H7 (cell line): ENCODE data around the gene SLC39A7. TPM values are rescaled to one million over a fixed set of nuclear protein-coding genes. Genes with fewer than 3 reads are reported as not detected.
"Not testable (repeated sequence)": the region's sequence is repeated elsewhere in the genome, so short reads cannot be mapped to it uniquely, and the experiment has no call there.

Experiments used
- DNase-seq: peaks from one replicate; pipeline ENCODE4 v3.0.0; 2012
- H3K27me3 ChIP-seq: 2 replicates; pipeline ENCODE4 v1.6.0; 2011; ENCODE audit warnings: mild to moderate bottlenecking, low read length; ENCODE audit not compliant: control insufficient read depth, insufficient read depth
- H3K36me3 ChIP-seq: replicated peaks from 2 replicates; pipeline ENCODE4 v1.5.1; 2011; ENCODE audit warnings: low read length; ENCODE audit not compliant: control insufficient read depth, insufficient read depth
- H3K4me3 ChIP-seq: 2 replicates; pipeline ENCODE4 v1.5.1; 2011; ENCODE audit warnings: low read depth, mild to moderate bottlenecking, control low read depth, low read length, moderate library complexity; ENCODE audit not compliant: insufficient read depth
- total RNA-seq: library from RNA; depleted of rRNA; stranded (reverse); fragments of >200 nt; shearing (Covaris generic); gene quantifications from 2 replicates; pipeline ENCODE4 v1.2.3, GENCODE V29; 2014

The SLC39A7 gene
- total RNA-seq, 1 experiment from 2014 or later: 96.3 TPM

DNA sequence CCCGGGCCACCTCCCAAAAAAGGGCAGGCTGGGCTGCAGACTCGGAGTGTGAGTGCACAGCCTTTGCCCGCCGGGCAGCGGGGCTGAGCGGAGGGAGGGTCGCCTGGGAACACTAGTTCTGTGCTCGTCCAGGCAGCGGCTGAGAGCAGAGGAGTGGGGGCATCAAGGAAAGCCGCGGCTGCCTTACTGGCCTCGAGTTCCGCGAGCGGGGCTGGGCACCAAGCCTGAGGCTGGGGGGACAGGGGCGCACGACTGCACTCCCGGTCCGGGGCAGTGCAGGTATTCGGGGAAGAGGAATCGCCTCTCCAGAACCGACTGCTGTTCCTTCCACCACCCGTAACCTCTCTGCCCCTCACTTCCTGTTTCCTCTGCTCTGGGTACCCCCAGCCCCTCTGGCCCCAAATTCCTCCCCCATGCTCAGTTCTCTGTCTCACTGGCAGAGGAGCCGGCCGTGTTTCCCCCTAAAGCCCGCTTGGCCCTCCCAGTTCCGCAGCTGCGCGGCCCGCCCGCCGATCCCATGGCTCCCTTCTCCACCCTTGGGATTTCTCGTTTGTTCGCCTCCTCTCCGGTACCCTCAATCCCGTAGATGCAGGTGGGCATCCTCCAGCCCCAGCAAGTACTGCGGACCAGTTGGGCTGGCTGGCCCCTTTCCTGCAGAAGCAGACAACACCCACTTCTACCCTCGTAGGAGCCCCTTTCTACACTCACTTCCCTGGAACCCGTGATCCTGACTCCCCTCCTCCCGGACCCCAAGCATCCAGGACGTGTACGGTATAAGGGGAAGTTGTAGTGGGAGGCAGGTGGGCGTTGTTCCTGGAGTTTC, 12.7 kb downstream of the SLC39A7 start:
- DNase-seq: peak; percentile 86
- H3K4me3 ChIP-seq: peak overlapping the region; percentile 74
- peaks cover 5% of the 10 kb centered on the region for H3K36me3 ChIP-seq
- peaks cover 76% of the 10 kb centered on the region for H3K27me3 ChIP-seq

DNA sequence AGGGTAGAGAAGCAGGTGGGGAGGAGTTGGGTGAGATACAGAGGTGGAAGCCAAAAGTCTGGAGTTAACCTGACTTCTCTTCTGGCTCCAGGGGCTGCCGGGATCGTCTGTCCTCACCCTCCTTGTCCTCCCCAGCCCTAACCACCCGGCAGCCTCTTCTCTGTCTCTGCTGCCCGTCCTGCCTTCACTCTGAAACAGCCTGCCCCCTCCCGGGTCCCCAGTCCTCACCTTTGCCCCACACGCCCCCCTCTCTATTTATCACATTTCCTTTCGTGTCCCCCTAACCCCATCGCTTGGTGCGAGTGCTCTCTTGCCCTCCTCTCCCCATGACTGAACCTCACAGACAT, 13.3 kb downstream of the SLC39A7 start:
- H3K4me3 ChIP-seq: peak overlapping the region; percentile 74
- DNase-seq: peak; percentile 76
- peaks cover 82% of the 10 kb centered on the region for H3K27me3 ChIP-seq

DNA sequence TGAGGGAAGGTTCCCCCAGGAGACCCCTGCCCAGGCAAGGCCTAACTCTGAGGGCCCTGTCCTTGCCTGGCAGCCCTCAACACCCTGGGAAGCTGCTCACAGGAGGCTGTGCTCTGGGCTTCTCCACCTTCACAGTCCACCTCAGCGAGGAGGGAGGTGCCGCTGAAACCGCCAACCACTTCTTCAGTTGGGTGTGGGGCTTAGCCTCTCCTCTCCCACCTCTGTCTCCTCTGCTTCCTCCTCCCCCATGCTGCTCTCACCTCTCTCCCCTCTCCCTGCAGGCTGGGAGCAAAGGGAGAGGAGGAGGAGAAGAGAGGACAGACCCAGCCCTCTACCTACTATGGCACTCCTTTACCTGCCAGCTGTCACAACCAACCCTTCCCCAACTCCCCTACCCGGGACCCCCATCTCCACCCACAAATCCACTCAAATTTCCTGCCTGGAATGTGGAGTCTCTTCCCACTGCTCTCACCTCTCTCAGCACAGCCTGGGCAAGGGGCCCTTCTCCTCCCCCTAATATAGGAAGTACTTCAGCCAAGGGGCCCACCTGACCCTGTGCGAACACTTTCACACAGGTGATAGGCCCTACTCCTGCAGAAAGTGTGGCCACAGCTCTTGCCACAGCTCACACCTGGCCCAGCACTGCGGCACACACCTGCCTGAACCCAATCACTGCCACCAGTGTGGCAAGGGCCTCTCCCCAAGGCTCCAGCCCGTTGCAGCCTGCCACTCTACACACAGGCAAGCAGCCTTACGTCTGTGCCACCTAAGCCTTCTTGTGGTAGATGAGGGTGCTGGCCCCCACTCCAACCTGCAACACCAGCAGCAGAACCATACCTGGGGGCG, 14.8 kb downstream of the SLC39A7 start:
- H3K27me3 ChIP-seq: peaks cover 85% of the 10 kb centered on the region
- peaks cover 1% of the 10 kb centered on the region; the same call in 1 of the 2 replicates for H3K36me3 ChIP-seq
- peak; percentile 30 for DNase-seq
- no peak overlapping the region for H3K4me3 ChIP-seq

More for the DNA sequence above, 13.3 kb downstream of the SLC39A7 start:
- H3K36me3 ChIP-seq: peaks cover 5% of the 10 kb centered on the region

DNA sequence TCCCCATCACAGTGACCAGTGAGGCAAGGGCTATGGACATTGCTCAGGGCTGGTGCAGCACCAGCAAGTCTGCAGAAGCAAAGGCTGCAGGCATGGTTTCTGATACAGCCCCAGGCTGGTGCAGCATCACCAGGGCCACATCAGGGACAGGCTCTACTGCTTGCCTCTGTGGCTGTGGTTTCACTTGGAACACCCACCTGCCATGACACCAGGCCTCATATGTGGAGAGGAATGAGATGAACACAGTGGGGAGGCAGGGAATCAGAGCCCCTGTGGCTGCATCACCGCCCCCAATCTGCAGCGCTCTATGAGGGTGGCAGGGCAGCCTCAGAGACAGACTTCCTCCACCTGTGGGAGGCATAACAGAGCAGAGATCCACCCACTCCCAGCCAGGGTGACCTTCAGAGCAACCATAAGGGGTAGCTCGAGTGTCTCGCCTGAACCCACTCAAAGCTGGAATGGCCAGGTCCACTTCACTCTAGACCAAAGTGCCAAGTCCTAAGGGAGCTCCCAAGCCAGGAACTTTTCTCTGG, 15.5 kb downstream of the SLC39A7 start:
- DNase-seq: peak; percentile 20
- Histone ChIP-seq H3K4me3 (no peak overlapping the region), H3K36me3 (no peaks in the 10 kb centered on the region), H3K27me3 (peaks cover 83% of the 10 kb centered on the region)

DNA sequence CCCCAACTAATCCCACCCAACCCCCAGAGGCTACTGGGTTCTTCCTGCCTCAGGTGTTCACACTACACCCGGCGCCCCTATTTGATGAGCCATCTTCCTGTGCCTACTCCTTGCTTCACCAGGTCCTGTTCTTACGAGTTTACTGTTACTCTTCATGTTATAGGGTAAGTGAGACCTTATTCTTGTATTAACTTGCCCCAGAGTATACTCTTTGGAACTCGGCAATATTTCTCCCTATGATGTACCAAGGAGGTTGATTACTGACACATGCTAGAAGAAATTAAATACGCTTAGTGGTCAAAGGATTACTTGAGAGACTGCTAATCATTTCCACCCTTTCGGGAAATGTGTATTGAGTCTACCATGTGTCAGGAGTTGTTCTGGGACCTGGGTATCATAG, 16.6 kb downstream of the SLC39A7 start:
- H3K36me3 ChIP-seq: no peaks in the 10 kb centered on the region
- H3K27me3 ChIP-seq: peaks cover 77% of the 10 kb centered on the region

DNA sequence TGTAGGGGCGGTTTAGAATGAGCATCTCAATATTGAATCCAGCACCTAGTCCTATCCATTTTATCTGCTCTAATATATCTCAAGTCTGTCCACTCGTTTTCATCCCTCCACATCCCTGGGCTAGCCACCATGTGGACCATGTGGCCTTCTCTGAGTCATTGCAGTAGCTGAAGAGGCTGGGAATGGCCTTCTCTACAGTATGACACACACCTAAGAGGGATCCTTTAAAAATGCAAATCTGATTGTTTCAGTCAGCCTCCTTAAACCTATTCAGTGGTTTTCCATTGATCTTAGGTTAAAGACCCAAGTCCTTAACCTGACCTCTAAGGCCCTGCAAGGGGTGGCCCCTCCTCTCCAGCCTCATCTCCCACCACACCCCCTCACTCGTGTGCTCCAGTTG, 17.0 kb downstream of the SLC39A7 start:
- DNase-seq: peak; percentile 36
- Histone ChIP-seq H3K36me3 (no peaks in the 10 kb centered on the region), H3K4me3 (no peak overlapping the region), H3K27me3 (peaks cover 73% of the 10 kb centered on the region)

More for the DNA sequence above, 16.6 kb downstream of the SLC39A7 start:
- DNase-seq: no peak
- no peak overlapping the region for H3K4me3 ChIP-seq

DNA sequence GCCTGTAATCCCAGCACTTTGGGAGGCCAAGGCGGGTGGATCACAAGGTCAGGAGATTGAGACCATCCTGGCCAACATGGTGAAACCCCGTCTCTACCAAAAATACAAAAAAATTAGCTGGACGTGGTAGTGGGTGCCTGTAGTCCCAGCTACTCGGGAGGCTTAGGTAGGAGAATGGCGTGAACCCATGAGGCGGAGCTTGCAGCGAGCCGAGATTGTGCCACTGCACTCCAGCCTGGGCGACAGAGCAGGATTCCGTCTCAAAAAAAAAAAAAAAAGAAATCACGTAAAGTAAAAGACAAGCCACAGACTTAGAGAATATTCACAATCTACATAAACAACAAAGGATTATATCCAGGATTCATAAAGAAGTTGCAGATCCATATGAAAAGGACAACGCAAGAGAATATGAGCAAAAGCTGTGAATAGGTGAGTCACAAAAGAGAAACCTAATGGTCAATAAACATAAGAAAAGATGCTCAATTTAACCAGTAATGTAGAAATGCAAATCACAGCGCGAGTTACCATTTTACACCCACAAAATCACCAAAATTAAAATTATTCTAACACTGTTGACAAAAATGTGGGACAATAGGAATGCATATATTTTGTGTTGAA, 25.9 kb downstream of the SLC39A7 start:
- H3K36me3 ChIP-seq, H3K27me3 ChIP-seq, DNase-seq, H3K4me3 ChIP-seq: not testable (repeated sequence)

DNA sequence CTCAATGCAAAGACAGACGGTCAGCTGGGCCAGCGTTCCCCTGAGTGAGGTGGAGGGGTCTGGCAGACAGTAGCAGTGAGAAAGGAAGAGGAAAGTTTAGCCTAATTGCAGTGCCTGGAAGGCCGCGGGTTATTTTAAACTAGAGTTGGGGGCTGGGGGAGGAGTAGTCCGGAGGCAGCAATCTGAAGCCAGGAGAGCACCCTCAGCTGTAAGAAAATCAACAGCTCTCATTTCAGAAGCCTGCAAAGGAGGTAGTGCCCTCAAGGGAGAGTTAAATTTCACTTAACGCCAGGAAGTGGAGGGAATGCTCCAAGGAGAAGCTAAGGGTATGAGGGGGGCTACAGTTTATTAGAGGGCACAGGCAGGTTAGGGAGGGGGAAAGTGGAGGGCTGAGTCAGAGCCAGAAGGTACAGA, 34.6 kb downstream of the SLC39A7 start:
- DNase-seq: no peak
- no peaks in the 10 kb centered on the region for H3K36me3 ChIP-seq
- H3K4me3 ChIP-seq: no peak overlapping the region
- H3K27me3 ChIP-seq: peaks cover under 1% of the 10 kb centered on the region

DNA sequence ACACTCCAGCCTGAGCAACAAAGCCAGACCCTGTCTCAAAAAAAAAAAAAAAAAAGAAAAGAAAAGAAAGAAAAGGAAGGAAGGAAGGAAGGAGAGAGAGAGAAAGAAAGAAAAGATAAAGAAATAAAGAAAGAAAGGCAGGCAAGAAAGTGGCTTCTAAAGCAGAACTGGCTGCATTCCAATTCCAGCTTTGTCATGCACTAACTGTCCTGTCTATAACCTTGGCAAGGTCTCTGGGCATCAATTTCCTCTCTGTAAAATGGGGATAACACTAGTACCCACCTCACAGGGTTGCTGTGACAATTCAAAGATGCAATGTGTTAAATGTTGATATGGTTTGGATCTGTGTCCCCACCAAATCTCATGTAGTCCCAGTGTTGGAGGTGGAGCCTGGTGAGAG, 35.7 kb downstream of the SLC39A7 start:
- Histone ChIP-seq H3K27me3 (peaks cover 3% of the 10 kb centered on the region), H3K36me3 (no peaks in the 10 kb centered on the region), H3K4me3 (no peak overlapping the region)
- DNase-seq: no peak

DNA sequence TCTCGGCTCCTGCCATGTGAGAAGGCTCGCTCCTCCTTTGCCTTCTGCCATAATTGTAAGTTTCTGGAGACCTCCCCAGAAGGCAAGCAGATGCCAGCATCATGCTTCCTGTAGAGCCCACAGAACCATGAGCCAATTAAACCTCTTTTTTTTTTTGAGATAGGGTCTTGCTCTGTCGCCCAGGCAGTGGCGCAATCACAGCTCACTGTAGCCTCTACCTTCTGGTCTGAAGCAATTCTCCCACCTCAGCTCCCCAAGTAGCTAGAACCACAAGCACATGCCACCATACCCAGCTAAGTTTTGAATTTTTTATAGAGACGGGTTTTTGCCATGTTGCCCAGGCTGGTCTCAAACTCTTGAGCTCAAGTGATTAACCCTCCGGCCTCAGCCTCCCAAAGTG, 36.2 kb downstream of the SLC39A7 start:
- no peaks in the 10 kb centered on the region for H3K36me3 ChIP-seq
- H3K27me3 ChIP-seq: peaks cover 3% of the 10 kb centered on the region
- H3K4me3 ChIP-seq: no peak overlapping the region
- no peak for DNase-seq

DNA sequence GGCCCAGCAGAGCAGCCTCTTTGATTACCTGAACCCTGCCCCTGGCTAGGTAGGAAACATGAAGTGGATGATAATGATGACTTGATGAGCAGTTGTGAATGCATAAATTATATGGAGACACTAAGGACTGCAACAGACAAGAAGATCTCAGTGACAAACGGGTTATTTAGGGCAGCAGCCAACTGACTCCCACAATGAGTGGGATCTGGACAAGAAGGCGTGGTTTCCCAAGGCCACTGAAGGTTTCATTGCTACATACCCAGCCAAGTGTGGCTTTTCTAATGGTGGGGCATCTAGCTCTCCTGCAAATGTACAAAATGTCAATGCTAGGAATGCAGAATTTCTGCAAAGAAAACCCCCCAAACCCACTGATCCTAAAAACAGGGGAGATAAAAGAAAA, 37.1 kb downstream of the SLC39A7 start:
- DNase-seq: no peak
- Histone ChIP-seq H3K4me3 (no peak overlapping the region), H3K27me3 (peaks cover 3% of the 10 kb centered on the region), H3K36me3 (no peaks in the 10 kb centered on the region)

DNA sequence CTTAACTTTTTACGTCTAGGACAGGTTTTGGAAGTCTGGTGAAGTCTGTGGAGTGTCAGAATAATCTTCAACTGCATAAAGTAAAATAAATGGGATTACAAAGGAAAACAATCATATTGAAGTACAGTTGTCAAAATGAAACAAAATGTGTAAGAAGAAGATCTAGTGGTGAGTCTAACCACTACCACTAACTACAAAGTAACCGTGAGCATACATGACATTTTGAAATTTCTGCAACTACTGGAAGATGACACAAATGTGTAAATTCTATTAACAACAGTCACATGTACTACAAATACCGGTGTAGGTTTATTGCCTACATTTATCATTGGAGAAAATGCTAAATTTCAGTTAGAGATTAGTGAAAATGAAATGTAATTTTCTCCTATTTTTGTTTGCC, 41.3 kb downstream of the SLC39A7 start:
- Histone ChIP-seq H3K36me3 (no peaks in the 10 kb centered on the region), H3K4me3 (no peak overlapping the region), H3K27me3 (peaks cover 12% of the 10 kb centered on the region)
- DNase-seq: no peak

DNA sequence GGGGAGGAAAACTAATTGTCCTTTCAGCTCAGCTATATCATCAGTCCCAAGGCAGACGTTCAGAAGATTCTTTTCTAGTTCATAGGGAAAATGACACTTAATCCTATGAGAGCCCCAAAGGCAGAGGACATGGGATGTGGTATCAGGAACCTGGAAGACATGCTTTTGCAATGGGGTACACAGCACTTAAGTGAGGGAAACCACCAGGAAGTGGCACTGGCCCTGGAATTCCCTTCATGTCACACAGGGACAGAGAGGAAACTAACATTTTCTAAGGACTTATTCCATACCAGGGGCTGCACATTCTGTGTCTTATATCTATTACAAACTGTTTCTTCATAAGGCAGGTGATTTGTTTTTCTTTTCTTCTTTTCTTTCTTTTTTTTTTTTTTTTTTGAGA, 42.8 kb downstream of the SLC39A7 start:
- peaks cover 24% of the 10 kb centered on the region for H3K27me3 ChIP-seq

DNA sequence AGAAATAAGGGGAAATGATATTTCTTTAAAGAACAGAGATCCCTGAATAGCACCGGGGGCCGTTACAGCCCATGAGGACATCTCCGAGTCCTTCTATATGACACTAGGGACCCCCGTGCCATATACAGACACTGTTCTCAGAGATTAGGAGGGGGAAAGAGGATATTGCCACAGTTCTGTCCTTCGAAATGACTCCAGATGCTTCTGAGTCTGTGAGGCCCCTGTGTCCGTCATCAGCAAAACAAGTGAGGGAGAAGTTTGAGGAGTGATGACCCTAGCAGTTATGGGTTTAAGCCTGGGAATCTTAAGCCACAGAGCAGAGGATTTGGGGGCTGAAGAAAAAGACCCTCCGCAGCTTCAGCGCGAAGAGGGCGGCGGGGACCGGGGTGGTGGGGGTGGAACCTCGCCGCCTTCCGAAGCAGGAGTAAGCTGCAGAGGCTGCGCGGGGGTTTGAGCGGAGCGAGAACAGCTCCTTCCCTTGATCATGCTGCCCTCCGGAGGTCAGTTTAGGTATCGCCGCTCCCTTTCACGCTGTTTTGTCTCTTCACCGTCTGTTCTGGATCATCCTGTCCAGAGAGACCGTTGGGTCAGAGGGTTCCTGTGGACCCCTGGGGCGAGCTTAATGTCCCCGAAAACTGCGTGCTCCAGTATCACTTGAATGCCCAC, 47.4 kb downstream of the SLC39A7 start:
- peaks cover 25% of the 10 kb centered on the region for H3K27me3 ChIP-seq
- H3K36me3 ChIP-seq: no peaks in the 10 kb centered on the region; the same call in 1 of the 2 replicates
- peak; percentile 92 for DNase-seq
- H3K4me3 ChIP-seq: peak overlapping the region; percentile 72

More for the DNA sequence above, 42.8 kb downstream of the SLC39A7 start:
- Histone ChIP-seq H3K36me3 (no peaks in the 10 kb centered on the region), H3K4me3 (no peak overlapping the region)
- DNase-seq: no peak
